HG03025 (cell line): Measurements from ENCODE around the gene AFAP1L2.

Experiments used
- ATAC-seq: cut with Tn5 transposase; IDR thresholded peaks from one replicate; pipeline ENCODE4 v1.9.1; 2021; ENCODE audit warnings: mild to moderate bottlenecking, moderate library complexity; ENCODE audit not compliant: unreplicated experiment, low FRiP score

AFAP1L2 gene

DNA sequence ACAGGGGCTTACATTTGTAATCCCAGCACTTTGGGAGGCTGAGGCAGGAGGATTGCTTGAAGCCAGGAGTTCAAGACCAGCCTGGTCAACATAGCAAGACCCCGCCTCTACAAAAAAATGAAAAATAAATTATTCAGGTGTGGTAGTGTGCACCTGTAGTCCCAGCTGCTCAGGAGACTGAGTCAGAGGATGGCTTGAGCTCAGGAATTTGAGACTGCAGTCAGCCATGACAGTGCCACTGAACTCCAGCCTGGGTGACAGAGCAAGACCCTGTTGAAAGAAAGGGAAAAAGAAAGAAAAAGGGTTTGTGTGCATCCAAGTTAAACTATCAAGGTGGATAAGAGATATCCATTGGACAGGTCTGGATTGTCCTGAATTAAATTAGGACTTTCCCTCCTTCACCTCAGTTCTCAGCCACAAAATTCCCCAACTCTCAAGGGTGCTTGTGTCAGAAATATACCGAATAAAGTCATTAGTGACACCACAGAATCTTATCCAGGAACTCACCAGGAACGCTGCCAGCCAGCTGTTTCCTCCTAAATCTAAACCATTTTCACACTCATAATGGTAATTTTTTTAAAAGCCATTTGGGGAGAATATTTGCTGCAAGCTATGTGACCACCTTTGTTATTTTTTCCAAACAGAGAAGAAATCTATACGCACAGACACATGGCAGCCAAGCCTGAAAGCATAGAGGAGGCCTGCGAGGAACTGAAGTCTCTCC is 12.0 kb downstream of the AFAP1L2 start:
- no peak for ATAC-seq

DNA sequence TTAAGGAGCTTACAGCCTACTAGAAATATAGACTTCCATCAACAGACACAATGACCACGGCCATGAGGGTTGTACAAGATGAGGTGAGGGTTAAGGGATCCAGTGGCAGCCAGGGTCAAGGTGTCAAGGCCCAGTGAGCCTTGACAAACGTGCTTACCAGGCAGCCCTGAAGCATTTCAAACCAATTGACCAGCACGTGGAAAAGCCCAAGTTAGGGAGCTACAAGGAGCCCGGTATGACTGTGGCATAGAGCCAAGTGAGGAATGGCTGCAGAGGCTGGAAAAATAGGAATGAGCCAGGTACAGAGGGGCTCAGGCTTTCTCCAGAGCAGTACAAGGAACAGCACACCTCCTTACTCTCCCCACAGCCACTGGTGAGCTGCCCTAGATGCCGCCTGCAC is 12.7 kb downstream of the AFAP1L2 start:
- no peak for ATAC-seq

DNA sequence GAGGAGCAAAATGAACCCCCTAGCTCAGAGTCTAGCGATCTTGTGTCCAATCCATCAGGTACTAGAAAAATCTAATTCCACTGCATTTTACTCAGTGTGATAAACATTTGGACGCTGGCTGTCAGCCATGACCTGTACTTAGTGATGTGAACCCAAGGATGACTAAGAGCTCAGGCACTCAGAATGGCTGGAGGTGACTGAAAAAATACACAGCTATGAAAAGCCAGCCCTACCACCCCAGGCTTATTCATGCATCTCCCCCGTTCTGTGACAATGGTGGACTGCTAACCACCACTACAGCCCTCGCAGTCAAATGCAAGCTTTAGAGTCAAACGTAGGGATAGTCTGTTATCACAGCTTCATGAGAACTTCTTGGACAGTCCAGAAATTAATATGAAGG is 14.9 kb downstream of the AFAP1L2 start:
- no peak for ATAC-seq

DNA sequence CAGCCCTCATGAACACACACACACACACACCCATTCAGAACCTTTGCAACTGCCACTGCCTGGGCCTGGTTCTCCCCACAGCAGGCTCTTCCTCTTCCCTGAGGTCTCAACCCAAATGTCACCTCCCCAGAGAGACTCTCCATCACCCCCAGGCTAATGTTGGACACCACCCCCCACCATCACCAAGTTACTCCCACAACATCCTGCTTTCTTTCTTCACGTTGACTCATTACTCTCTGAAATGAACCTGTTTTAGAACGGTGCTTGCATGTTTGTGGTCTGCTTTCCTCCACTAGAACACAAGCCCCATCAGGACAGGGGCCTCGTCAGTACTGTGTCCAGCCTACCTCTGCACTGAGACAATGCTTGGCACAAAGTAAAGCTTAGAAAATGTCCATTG is 16.0 kb downstream of the AFAP1L2 start:
- no peak for ATAC-seq

DNA sequence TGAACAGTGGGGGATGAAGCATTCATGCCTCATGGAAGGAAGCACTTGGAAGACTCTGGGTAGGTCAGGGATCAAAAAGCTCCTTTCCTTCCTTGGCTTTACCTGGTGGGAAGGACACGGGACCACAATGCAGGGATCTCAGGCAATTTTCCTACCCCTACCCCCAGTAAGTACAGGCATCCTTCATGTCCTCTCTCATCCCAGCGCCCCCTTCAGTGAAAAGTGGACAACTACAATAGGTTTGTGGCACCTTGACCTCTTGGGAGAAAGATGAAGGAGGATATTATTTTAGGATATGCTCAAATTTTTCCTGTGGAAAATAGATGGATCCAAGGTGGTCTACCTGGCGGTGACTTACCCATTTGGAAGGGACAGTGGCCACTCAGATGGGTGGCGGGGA is 16.5 kb downstream of the AFAP1L2 start:
- no peak for ATAC-seq

DNA sequence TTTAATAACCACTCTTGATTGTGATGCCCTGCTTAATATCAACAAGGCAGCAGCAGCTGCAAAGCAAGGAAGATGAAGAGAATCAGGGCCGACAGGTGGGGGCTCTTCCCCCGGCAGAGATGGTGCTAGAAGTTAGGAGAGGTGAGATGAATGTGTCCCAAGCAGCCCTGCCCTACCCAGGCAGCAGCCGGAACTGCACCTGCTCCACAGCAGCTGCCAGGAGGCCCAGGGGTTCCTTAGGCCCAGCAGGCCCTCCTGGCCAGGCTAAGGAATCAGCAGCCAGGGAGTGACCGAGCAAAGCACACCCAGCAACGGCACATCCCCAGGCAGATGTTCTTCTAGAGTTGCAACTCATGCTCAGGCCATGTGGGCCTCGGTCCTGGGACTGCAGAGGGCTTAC is 17.9 kb downstream of the AFAP1L2 start:
- no peak for ATAC-seq

DNA sequence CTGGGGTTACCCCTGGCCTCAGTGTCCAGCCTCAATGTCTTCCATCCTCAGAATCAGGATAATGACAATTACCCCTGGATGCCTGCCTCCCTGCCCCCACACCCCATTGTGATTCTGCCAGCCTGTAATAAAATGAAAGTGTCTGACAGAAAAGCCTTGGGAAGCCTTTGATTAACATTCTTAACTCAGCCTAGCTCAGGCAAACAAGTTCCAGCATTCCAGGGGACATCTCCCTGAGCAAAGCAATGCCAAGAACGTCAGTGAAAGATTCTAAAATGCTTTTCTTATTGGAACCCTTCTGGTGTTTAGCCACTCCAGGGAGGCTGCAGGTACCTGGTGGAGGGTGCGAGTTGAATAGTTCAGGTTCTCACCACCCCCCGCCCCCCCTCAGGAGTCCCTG is 18.7 kb downstream of the AFAP1L2 start:
- no peak for ATAC-seq

DNA sequence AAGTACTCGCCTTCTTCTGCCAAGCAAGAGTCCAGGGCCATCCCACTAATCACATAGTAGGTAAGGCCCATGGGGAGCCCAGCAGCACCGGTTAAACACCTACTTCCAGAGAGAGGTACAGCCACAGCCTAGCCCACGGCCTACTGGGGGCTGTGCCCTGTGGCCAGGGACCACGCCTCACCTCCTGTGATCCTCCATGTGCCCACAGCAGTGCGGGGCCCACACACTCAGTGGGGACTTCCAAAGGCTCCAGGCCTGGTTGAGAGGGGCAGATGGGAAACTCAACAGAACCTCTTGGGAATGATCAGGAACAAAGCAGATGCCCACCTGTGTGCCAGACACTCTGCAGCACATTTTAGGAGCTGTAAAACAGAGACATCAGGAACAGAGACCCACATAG is 19.7 kb downstream of the AFAP1L2 start:
- ATAC-seq = no peak

DNA sequence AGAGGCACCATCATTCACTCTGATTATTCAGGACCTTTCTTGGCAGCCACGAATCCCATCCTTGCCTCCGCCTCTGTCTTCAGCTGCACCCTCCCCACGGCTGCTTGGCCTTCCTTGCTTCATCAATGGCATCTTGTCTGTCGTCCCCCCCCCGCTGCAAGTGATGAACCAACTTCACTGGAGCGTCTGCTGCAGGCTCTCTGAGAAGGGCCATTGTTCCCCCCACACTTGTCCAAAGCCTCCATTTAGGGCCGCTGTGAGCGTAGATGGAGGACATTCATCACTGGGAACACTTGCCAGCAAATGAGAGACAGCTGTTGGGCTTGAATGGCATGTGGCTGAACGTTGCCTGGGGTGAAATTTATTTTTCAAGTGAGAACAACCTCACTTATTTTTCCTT is 20.1 kb downstream of the AFAP1L2 start:
- ATAC-seq = no peak

DNA sequence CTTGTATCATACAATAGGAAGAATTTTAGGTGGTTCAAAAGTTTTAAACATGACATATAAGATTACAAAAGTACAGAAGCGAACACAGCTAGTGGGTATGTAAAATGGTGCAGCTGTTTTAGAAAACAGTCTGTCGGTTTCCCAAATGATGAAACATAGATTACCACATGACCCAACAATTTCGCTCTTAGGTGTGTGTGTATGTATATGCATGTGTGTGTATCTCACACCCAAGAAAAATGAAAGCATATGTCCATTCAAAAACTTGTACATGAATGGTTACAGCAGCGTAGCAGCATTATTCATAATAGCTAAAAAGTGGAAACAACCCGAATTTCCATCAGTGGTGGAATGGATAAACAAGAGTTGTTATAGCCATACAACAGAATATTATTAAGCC is 23.5 kb downstream of the AFAP1L2 start:
- ATAC-seq = no peak

DNA sequence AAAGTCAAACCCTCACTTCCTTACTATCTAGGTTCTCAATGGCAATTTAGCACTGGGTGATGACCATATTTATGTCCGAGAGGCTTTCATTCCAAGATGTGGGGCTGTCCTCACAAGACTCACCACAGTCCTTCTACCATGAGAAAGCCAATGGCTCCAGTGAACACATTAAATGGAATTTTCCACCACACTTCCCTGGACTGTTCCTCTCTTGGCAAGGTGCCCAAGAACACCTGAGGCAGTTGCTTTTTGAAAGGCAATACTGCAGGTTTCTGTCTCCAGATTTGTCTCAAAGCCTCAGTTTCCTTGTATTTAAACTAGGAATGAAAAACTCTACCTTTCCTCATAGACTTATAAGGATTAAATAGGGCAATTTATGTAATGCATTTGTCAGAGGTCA is 24.2 kb downstream of the AFAP1L2 start:
- ATAC-seq = no peak

DNA sequence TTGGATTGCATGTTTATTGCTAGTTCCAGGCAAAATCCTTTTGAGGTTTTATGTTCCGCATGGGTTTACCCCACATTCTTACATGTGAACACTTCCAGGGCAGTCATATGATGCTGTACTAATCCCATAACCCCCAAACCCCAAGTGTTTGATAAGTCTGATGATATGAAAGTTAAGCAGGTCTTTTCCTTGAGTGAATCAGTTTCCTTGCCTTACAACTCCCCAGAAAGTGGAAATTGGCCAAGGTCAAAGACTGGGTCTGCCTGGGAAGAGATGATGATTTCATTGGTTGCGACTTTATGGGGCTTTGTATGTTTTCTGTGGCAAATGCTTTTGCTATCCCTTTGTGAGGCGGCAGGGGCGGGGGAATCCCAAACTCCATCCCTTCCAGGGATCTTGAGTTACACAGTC is 24.7 kb downstream of the AFAP1L2 start:
- no peak for ATAC-seq

DNA sequence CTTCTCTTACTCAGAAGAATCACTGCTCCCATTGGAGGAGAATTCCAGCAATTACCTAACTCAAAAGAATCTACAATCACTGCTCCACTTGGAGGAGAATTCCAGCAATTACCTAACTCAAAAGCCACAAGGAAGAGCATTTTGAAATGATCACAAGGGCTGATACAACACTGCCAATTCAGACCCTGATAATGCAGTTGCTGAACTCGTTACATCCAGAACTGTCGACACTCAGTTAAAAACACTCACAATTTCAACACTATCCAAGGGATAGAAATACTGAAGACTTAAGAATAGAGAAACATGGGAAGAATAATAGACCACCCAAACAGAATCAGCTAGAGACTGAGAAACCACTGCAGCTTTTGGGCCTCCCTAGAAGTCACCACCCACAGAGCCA is 27.8 kb downstream of the AFAP1L2 start:
- no peak for ATAC-seq

DNA sequence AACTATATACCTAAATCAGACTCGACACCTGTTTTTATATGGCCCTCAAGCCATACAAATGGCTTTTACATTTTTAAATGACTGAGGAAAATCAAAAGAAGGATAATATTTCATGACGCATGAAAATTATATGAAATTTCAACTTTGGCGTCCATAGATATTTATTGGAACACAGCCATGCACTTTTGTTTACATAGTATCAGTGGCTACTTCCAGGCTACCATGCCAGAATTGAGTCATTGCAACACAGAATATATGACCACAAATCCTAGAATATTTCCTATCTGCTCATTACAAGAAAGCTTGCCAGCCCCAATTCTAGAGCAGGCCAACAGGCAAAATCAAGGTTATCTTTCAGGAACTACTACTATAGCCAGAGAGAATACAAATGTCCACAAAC is 29.3 kb downstream of the AFAP1L2 start:
- no peak for ATAC-seq

DNA sequence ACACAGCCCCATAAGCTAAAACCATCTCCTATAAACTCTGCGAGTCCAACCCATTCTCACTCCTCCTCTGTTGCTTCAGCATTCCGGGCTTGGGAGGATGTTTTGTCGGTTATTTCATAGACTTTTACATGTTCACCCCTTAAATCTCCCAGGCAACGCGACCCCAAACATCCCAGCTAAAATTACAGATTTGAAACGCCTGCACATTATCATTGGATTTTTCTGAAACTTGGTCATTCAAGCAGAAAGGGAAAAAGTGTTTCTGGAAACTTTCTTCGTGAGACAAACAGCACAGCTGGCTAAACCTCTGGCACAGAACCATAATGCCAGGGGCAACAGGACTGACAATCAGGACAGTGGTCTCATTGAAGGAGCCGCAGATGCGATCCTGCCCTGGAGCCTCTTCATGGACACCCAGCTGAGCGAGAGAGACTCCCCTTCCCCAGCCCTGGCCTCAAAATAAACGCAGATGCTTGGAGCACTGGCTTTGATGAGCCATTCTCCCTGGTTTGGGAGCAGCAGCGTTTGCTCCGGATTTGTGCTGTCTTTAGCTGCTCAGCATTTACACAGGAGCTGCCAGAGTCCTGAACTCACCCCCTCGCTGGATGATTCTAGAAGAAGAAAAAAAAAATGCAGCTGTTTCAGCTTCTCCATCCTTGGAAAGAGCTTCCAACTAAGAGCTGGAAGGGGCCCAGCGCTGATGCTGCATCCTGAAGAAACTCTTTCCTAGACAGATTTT is 30.1 kb downstream of the AFAP1L2 start:
- ATAC-seq = no peak

DNA sequence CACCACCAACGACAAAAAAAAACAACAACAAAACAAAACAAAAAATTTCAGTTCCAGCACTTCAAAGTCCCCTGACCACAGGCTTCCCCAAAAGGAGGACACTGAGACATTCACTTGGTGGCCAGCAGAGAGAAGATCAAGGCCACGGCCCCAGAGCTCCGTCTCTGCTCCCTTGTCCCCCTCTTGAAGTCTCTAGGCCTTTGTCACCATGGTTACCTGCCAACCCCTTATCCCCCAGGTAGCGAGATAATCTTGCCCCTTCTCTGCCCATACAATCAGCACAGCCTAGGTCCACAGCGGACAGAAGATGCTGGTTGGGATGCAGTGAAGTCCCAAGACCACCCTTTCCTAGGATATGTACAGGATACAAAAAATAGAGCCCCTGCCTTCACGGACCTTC is 30.7 kb downstream of the AFAP1L2 start:
- ATAC-seq = no peak

DNA sequence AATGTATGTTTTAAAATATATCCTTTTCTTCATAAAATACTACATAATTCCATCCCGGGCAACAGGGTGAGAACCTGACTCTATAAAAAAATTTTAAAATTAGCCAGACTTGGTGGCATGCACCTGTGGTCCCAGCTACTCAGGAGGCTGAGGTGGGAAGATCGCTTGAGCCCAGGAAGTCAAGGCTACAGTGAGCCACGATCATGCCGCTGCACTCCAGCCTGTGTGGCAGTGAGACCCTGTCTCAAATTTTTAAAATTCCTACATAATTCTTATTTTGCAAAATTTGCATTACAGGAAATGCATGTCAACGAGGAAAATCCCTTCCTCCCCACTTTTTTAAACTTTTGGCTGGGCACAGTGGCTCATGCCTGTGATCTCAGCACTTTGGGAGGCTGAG is 31.3 kb downstream of the AFAP1L2 start:
- ATAC-seq = no peak

DNA sequence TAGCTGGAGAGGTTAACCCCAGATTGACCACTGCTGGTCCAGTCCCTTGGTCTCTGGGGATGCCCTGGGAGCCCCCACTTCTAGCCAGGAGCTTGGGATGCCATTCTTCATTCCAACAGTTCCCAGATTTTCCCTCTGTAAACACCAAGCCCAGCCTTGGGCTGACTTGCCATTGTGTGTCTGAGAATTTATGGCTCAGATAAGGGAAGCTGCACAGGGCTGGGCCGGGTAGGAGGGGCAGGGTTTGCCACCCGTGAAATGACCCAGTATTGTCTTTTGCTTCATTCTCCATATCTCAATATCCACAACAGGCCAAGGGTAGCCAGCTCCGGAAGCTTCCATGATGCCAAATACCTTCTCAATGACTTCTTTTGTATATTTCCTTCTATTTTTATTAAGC is 32.1 kb downstream of the AFAP1L2 start:
- no peak for ATAC-seq

DNA sequence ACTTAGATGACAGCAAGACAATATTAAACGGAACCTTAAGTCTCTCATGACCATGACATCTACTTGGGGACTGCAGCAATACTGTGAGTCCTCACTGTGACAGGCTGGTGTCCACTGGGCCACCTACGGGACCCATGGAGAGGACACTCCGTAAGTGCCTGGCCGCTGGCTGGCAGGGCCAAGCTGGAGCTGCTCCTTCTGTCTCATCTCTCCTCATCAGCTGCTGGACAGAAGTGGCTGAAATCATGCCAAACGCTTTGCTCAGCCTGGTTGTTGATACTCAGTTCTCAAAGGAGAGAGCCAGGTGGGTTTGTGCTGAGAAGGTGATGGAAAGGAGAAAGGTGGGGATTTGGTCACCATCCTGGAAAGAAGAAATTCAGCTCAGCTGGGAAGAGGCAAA is 33.3 kb downstream of the AFAP1L2 start:
- no peak for ATAC-seq

DNA sequence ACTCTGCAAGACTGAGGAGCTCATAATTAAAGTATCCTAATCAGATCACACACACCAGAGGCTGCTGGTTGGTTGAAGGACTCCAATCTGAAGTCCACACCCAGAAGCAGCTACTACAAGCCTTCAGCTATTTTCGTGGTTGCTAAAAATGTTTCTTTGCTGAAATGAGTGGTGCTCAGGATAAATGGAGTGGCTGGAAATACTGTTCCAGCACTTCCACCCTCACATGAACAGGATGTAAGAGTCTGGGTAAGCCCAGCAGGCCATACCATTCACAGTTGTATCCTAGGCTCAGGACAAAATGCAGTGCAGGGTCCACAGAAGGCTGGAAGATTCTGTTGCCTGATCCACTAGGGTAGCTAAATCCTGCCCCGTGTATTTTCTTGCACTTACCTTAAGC is 34.1 kb downstream of the AFAP1L2 start:
- ATAC-seq = no peak

DNA sequence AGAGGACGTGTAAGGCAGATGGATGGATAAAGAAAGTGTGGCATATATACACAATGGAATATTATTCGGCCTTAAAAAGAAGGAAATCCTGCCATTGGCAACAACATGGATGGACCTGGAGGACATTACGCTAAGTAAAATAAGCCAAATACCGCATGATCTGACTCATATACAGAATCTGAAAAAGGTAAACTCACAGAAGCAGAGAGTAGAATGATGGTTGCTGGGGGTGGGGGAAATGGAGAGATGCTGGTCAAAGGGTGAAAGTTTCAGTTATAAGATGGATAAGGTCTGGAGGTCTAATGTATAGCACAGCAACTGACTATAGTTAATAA is 36.3 kb downstream of the AFAP1L2 start:
- no peak for ATAC-seq

DNA sequence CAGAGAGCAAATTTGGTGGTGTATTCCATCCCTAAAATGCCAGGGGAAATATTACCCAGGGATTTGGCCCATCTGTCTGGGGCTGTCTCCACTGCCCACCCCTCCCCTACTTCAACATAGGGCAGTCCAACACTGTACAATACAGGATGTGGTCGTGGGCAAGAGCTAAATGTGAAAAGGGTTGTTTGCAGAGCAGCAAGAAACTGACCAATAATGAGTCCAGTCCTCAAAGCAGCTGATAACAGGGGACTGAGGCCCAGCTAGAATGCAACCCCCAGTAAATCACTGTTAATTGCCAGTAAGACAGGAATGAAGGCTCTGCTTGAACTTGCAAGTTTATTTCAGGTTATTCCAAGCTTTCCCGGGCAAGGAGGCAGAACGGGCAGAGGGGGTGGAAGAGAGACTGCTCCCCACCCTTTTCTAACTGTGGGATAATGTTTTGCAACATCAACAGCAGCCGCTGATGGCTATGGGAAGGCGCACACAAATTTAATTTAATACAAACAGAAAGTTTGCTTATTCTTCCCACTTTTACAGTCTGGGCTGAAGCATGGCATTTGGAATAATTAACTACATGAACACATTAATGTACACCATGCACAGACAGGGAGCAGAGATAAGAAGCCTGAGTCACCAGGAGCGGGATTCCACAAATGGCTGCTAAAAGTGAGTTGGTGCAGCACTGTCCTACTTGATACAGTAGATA is 36.8 kb downstream of the AFAP1L2 start:
- no peak for ATAC-seq
